Superior temporal gyrus (tissue), 1 donor: ENCODE results near the gene CST3.
A peak's percentile ranks its signal among the peaks of the same experiment; 100 is the strongest.
"Not testable (repeated sequence)": the region's sequence is repeated elsewhere in the genome, so short reads cannot be mapped to it uniquely, and the experiment has no call there.

Experiments used
- DNase-seq: peaks from one replicate; pipeline ENCODE4 v3.0.0-alpha.2; 2016; ENCODE audit errors: extremely low spot score

CST3 gene

GRCh38 chr20:23628402-23629016 is 9.2 kb downstream of the CST3 start:
- DNase-seq = no peak

GRCh38 chr20:23627501-23627900 is 10.3 kb downstream of the CST3 start:
- no peak for DNase-seq

- DNase-seq = no peak
Observed at GRCh38 chr20:23626040-23626620, 11.6 kb downstream of the CST3 start.

GRCh38 chr20:23625236-23625964 is 12.4 kb downstream of the CST3 start:
- no peak for DNase-seq

- no peak for DNase-seq
Observed at GRCh38 chr20:23624324-23624691, 13.4 kb downstream of the CST3 start.

- DNase-seq = no peak
Observed at GRCh38 chr20:23623666-23624323, 14.0 kb downstream of the CST3 start.

GRCh38 chr20:23622839-23623343 is 14.9 kb downstream of the CST3 start:
- no peak for DNase-seq

GRCh38 chr20:23622401-23622800 is 15.4 kb downstream of the CST3 start:
- not testable (repeated sequence) for DNase-seq

GRCh38 chr20:23620670-23621386 is 16.9 kb downstream of the CST3 start:
- not testable (repeated sequence) for DNase-seq

- no peak for DNase-seq
Observed at GRCh38 chr20:23614163-23614562, 23.6 kb downstream of the CST3 start.

GRCh38 chr20:23613676-23614075 is 24.1 kb downstream of the CST3 start:
- DNase-seq = no peak

- peak; percentile 46 for DNase-seq
Observed at GRCh38 chr20:23612396-23612795, 25.4 kb downstream of the CST3 start.

GRCh38 chr20:23609486-23610109 is 28.2 kb downstream of the CST3 start:
- no peak for DNase-seq

- no peak for DNase-seq
Observed at GRCh38 chr20:23608251-23608846, 29.4 kb downstream of the CST3 start.

GRCh38 chr20:23607497-23608245 is 30.1 kb downstream of the CST3 start:
- DNase-seq = no peak

GRCh38 chr20:23606652-23607049 is 31.1 kb downstream of the CST3 start:
- DNase-seq = peak; percentile 84

GRCh38 chr20:23605867-23606651 is 31.7 kb downstream of the CST3 start, which contains the start of gene CST9:
TSS of gene CST9 (minus strand) at chr20:23605917. CDS start at chr20:23605864, 53 bp downstream.
- no peak for DNase-seq

GRCh38 chr20:23604306-23604705 is 33.4 kb downstream of the CST3 start:
- DNase-seq = no peak

- DNase-seq = no peak
Observed at GRCh38 chr20:23603321-23603720, 34.4 kb downstream of the CST3 start.
